ENCODE data around the gene CYP39A1. TPM values are rescaled to one million over a fixed set of nuclear protein-coding genes. Genes with fewer than 3 reads are reported as not detected.

Gene CYP39A1
- total and polyA plus RNA-seq, 9 donors = 9.0 to 22.9 (median 15.0) TPM

- peak overlapping the region in 1 of 2 donors; percentile 52 for H3K27ac ChIP-seq
- peaks cover 16% of the 10 kb centered on the region for H3K4me1 ChIP-seq (ENCODE audit: insufficient read depth)
- TF ChIP-seq CTCF (IDR thresholded peaks at IDR 0.05) (no peak), EP300 (IDR thresholded peaks at IDR 0.05) (no peak), POLR2A (IDR thresholded peaks at IDR 0.05) (no peak)
- no peak overlapping the region for H3K4me3 ChIP-seq
- no peaks in the 10 kb centered on the region for H3K27me3 ChIP-seq
- H3K36me3 ChIP-seq = no peaks in the 10 kb centered on the region
- intact Hi-C loops (cut with DNase I) = no loop called here
- no peak for DNase-seq
- 74 to 78% (median 76%) methylated on average over 7 of the region's 7 CpGs for WGBS, 3 donors
- H3K9me3 ChIP-seq = no peaks in the 10 kb centered on the region
These were observed 141.3 kb downstream of the CYP39A1 start for GRCh38 chr6:46511320-46511719.

- no peaks in the 10 kb centered on the region for H3K9me3 ChIP-seq
- H3K36me3 ChIP-seq = no peaks in the 10 kb centered on the region
- intact Hi-C loops (cut with DNase I) = no loop called here
- peak; percentile 30 to 56 (median 37) for DNase-seq
- TF ChIP-seq EP300 (IDR thresholded peaks at IDR 0.05) (no peak), CTCF (IDR thresholded peaks at IDR 0.05) (no peak), POLR2A (IDR thresholded peaks at IDR 0.05) (no peak)
- no peak overlapping the region for H3K4me3 ChIP-seq
- H3K4me1 ChIP-seq (ENCODE audit: insufficient read depth) = peaks cover 16% of the 10 kb centered on the region
- H3K27me3 ChIP-seq = no peaks in the 10 kb centered on the region
- H3K27ac ChIP-seq = peak overlapping the region in 1 of 2 donors; percentile 55
These were observed 142.0 kb downstream of the CYP39A1 start for GRCh38 chr6:46510651-46511050.

GRCh38 chr6:46509981-46510510 is 142.6 kb downstream of the CYP39A1 start:
- TF ChIP-seq EP300 (IDR thresholded peaks at IDR 0.05) (no peak), CTCF (IDR thresholded peaks at IDR 0.05) (no peak), POLR2A (IDR thresholded peaks at IDR 0.05) (no peak)
- peaks cover 16% of the 10 kb centered on the region for H3K4me1 ChIP-seq (ENCODE audit: insufficient read depth)
- no peak for DNase-seq
- peak overlapping the region in 1 of 2 donors; percentile 55 for H3K27ac ChIP-seq
- H3K4me3 ChIP-seq = no peak overlapping the region
- intact Hi-C loops (cut with DNase I) = loop anchor here in 1 of 4 donors (10.0 kb wide), 1 partner anchor 55 kb away; no protein-coding TSS in a partner anchor
- no peaks in the 10 kb centered on the region for H3K9me3 ChIP-seq
- H3K36me3 ChIP-seq = no peaks in the 10 kb centered on the region
- 34 to 41% (median 38%) methylated on average over 4 of the region's 4 CpGs for WGBS, 3 donors
- H3K27me3 ChIP-seq = no peaks in the 10 kb centered on the region

- TF ChIP-seq EP300 (IDR thresholded peaks at IDR 0.05) = no peak
- no peak for TF ChIP-seq CTCF (IDR thresholded peaks at IDR 0.05)
- TF ChIP-seq POLR2A (IDR thresholded peaks at IDR 0.05) = no peak
- WGBS, 3 donors = 64 to 76% (median 67%) methylated on average over 4 of the region's 4 CpGs
- peaks cover 16% of the 10 kb centered on the region for H3K4me1 ChIP-seq (ENCODE audit: insufficient read depth)
- no peak for DNase-seq
- no peaks in the 10 kb centered on the region for H3K9me3 ChIP-seq
- no peaks in the 10 kb centered on the region for H3K27me3 ChIP-seq
- no peaks in the 10 kb centered on the region for H3K36me3 ChIP-seq
- intact Hi-C loops (cut with DNase I) = loop anchor here in 1 of 4 donors (10.0 kb wide), 1 partner anchor 54 kb away; no protein-coding TSS in a partner anchor
- no peak overlapping the region for H3K27ac ChIP-seq
- no peak overlapping the region for H3K4me3 ChIP-seq
These were observed 143.6 kb downstream of the CYP39A1 start for GRCh38 chr6:46509063-46509462.
